KMS-11 (cell line): ENCODE data around the gene EIF4H.
"Not testable (repeated sequence)": the region's sequence is repeated elsewhere in the genome, so short reads cannot be mapped to it uniquely, and the experiment has no call there.

Experiments
- H2AFZ ChIP-seq: fragments of 200-600 bp; sonication (generic); 2 replicates; pipeline ENCODE4 v1.6.1; 2016; ENCODE audit warnings: antibody characterized with exemption, mixed run types, low read depth
- H3K27ac ChIP-seq: fragments of 200-600 bp; sonication (generic); 2 replicates; pipeline ENCODE4 v1.6.1; 2016; ENCODE audit warnings: mild to moderate bottlenecking, mixed run types
- H3K27me3 ChIP-seq: fragments of 200-600 bp; sonication (generic); 2 replicates; pipeline ENCODE4 v1.6.1; 2017; ENCODE audit warnings: mild to moderate bottlenecking, low read depth, mixed run types, moderate library complexity; ENCODE audit not compliant: insufficient read depth
- H3K36me3 ChIP-seq: fragments of 200-600 bp; sonication (generic); 2 replicates; pipeline ENCODE4 v1.6.1; 2017; ENCODE audit warnings: mild to moderate bottlenecking, mixed run types; ENCODE audit not compliant: insufficient read depth
- H3K4me1 ChIP-seq: fragments of 200-600 bp; sonication (generic); 2 replicates; pipeline ENCODE4 v1.6.1; 2016; ENCODE audit warnings: mild to moderate bottlenecking, low read depth, mixed run types; ENCODE audit not compliant: poor library complexity, severe bottlenecking
- H3K4me2 ChIP-seq: fragments of 200-600 bp; sonication (generic); 2 replicates; pipeline ENCODE4 v1.7.0; 2016; ENCODE audit warnings: mild to moderate bottlenecking, mixed run types
- H3K4me3 ChIP-seq: fragments of 200-600 bp; sonication (generic); IDR thresholded peaks from 2 replicates; pipeline ENCODE4 v1.6.1; 2017; ENCODE audit warnings: low read depth, low read length, mixed read lengths; ENCODE audit not compliant: insufficient read depth
- H3K79me2 ChIP-seq: fragments of 200-600 bp; sonication (generic); 2 replicates; pipeline ENCODE4 v1.6.1; 2016; ENCODE audit warnings: low read depth, mixed run types; ENCODE audit not compliant: insufficient read depth
- H3K9ac ChIP-seq: fragments of 200-600 bp; sonication (generic); 2 replicates; pipeline ENCODE4 v1.6.1; 2016; ENCODE audit warnings: mild to moderate bottlenecking, mixed run types
- H4K20me1 ChIP-seq: fragments of 200-600 bp; sonication (generic); 2 replicates; pipeline ENCODE4 v1.6.1; 2016; ENCODE audit warnings: mild to moderate bottlenecking, mixed run types; ENCODE audit not compliant: insufficient read depth
- TF ChIP-seq, protein P1 (sequence below): fragments of 200-600 bp; sonication (generic); conservative IDR thresholded peaks from 2 replicates; pipeline ENCODE4 v1.6.1; 2017; ENCODE audit warnings: low read depth, mild to moderate bottlenecking, antibody characterized with exemption, low read length, moderate library complexity, mixed read lengths

Gene EIF4H

GRCh38 chr7:74207586-74207985 lies 33.4 kb downstream of the EIF4H start:
- TF ChIP-seq, protein P1, sequence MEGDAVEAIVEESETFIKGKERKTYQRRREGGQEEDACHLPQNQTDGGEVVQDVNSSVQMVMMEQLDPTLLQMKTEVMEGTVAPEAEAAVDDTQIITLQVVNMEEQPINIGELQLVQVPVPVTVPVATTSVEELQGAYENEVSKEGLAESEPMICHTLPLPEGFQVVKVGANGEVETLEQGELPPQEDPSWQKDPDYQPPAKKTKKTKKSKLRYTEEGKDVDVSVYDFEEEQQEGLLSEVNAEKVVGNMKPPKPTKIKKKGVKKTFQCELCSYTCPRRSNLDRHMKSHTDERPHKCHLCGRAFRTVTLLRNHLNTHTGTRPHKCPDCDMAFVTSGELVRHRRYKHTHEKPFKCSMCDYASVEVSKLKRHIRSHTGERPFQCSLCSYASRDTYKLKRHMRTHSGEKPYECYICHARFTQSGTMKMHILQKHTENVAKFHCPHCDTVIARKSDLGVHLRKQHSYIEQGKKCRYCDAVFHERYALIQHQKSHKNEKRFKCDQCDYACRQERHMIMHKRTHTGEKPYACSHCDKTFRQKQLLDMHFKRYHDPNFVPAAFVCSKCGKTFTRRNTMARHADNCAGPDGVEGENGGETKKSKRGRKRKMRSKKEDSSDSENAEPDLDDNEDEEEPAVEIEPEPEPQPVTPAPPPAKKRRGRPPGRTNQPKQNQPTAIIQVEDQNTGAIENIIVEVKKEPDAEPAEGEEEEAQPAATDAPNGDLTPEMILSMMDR: no peak
- no peaks in the 10 kb centered on the region for H3K79me2 ChIP-seq
- H3K27me3 ChIP-seq: peaks cover 78% of the 10 kb centered on the region
- no peaks in the 10 kb centered on the region for H4K20me1 ChIP-seq
- no peak overlapping the region for H3K27ac ChIP-seq
- H3K4me1 ChIP-seq: peaks cover 15% of the 10 kb centered on the region
- H3K9ac ChIP-seq: no peak overlapping the region
- H2AFZ ChIP-seq: no peak overlapping the region
- H3K4me2 ChIP-seq: no peak overlapping the region
- no peaks in the 10 kb centered on the region for H3K36me3 ChIP-seq
- H3K4me3 ChIP-seq: no peak overlapping the region

DNA sequence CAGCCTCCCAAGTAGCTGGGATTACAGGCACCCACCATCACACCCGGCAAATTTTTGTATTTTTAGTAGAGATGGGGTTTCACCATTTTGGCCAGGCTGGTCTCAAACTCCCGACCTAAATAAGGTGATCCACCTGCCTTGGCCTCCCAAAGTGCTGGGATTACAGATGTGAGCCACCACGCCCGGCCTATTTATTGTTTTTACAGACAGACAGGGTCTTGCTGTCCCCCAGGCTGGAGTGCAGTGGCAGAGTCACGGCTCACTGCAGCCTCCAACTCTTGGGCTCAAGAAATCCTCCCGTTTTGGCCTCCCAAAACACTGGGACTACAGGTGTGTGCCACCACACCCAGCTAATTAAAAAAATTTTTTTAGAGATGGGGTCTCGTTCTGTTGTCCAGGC lies 34.1 kb downstream of the EIF4H start:
- not testable (repeated sequence) for H3K36me3 ChIP-seq, H2AFZ ChIP-seq, H3K4me2 ChIP-seq, H3K79me2 ChIP-seq, H3K27ac ChIP-seq, H4K20me1 ChIP-seq, H3K4me3 ChIP-seq, H3K9ac ChIP-seq, H3K4me1 ChIP-seq
- peaks cover 76% of the 10 kb centered on the region for H3K27me3 ChIP-seq

- no peak overlapping the region for H3K4me2 ChIP-seq
- no peak overlapping the region for H3K27ac ChIP-seq
Measured at GRCh38 chr7:74212661-74213060, 38.5 kb downstream of the EIF4H start.

GRCh38 chr7:74214816-74215630 lies 40.9 kb downstream of the EIF4H start:
- no peak overlapping the region for H3K27ac ChIP-seq
- H3K9ac ChIP-seq: no peak overlapping the region
- no peak overlapping the region for H3K4me3 ChIP-seq
- H3K36me3 ChIP-seq: no peaks in the 10 kb centered on the region
- H2AFZ ChIP-seq: no peak overlapping the region
- no peaks in the 10 kb centered on the region for H4K20me1 ChIP-seq
- H3K27me3 ChIP-seq: peaks cover 23% of the 10 kb centered on the region
- H3K4me2 ChIP-seq: no peak overlapping the region
- no peaks in the 10 kb centered on the region for H3K79me2 ChIP-seq
- peaks cover 25% of the 10 kb centered on the region for H3K4me1 ChIP-seq
- TF ChIP-seq, protein P1: no peak

More at GRCh38 chr7:74212661-74213060, 38.5 kb downstream of the EIF4H start:
- peaks cover 23% of the 10 kb centered on the region for H3K4me1 ChIP-seq
- no peaks in the 10 kb centered on the region for H4K20me1 ChIP-seq
- no peak overlapping the region for H3K4me3 ChIP-seq
- H3K36me3 ChIP-seq: no peaks in the 10 kb centered on the region
- TF ChIP-seq, protein P1: no peak
- H3K9ac ChIP-seq: no peak overlapping the region
- H2AFZ ChIP-seq: no peak overlapping the region
- H3K27me3 ChIP-seq: peaks cover 43% of the 10 kb centered on the region
- H3K79me2 ChIP-seq: no peaks in the 10 kb centered on the region

GRCh38 chr7:74215921-74216320 lies 41.8 kb downstream of the EIF4H start:
- H3K36me3 ChIP-seq: no peaks in the 10 kb centered on the region
- TF ChIP-seq, protein P1: no peak
- peaks cover 28% of the 10 kb centered on the region for H3K4me1 ChIP-seq
- H3K4me2 ChIP-seq: no peak overlapping the region; the same call in 1 of the 2 replicates
- no peak overlapping the region for H2AFZ ChIP-seq
- H3K9ac ChIP-seq: no peak overlapping the region
- H3K4me3 ChIP-seq: no peak overlapping the region
- H3K27ac ChIP-seq: no peak overlapping the region
- H3K27me3 ChIP-seq: peaks cover 14% of the 10 kb centered on the region
- H3K79me2 ChIP-seq: no peaks in the 10 kb centered on the region
- no peaks in the 10 kb centered on the region for H4K20me1 ChIP-seq
